Erythroblast (primary cell): Measurements from ENCODE around the gene JKAMP.

ENCODE experiments used
- GATA1 ChIP-seq: IDR thresholded peaks from 2 replicates; pipeline ENCODE4 v1.6.1; 2011; ENCODE audit warnings: low read depth, mild to moderate bottlenecking, control low read depth, low read length, moderate library complexity
- POLR2A ChIP-seq: IDR thresholded peaks from 2 replicates; pipeline ENCODE4 v1.6.1; 2011; ENCODE audit warnings: mild to moderate bottlenecking, low read length

- no peak for TF ChIP-seq POLR2A
- TF ChIP-seq GATA1: no peak
Measured at GRCh38 chr14:59480166-59480565, 4.2 kb upstream of the JKAMP start.
